ENCODE data around the gene FZR1. TPM values are rescaled to one million over a fixed set of nuclear protein-coding genes. Genes with fewer than 3 reads are reported as not detected.

The FZR1 gene
- total and polyA plus RNA-seq, 7 donors: 12.8 to 25.8 (median 24.3) TPM

DNA sequence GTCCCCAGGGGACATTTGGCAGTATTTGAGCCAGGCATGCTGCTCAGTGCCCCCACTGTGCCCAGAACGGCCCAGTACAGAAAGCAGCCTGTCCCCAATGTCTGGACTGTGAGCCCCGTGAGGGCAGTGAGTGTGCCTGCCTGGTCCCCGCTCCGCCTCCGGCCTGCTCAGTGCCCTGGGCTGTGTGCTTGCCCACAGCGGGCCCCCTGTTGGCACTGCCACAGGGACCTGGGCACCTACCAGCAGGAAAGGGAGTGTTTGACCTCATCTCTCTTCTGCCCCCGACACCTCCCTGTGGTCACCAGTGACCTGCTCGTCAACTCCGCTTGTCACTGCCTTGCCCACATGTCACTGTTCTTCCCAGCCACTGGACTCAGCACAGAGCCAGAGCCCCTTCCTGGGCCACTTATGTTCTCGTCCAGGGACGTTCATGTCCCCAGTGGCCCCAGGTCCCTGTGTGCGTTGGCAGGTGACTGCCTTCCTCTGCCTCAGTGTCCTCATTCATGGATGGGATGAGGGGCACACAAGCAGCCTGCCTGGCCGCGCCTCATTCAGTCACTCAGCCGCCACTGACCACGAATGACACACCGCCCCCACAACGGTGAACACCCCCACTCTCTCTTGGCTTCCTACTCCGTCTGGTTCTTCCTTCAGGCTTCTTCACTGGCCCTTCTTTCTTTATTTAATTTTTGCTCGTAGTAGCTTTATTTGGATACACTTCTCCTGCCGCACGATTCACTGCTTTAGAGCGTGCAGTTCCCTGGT lies 2.8 kb downstream of the FZR1 start:
- Histone ChIP-seq H3K27me3 (ENCODE audit: insufficient read depth in 3 of 3, low read length in 2 of 3) (no peaks in the 10 kb centered on the region), H3K9me3 (no peaks in the 10 kb centered on the region), H3K27ac (no peak overlapping the region), H3K4me1 (peaks cover 21% of the 10 kb centered on the region), H3K36me3 (ENCODE audit: insufficient read depth in 1 of 2, low read depth in 1 of 2) (peaks cover 0 to 17% of the 10 kb centered on the region in 2 donors), H3K4me3 (no peak overlapping the region)
- TF ChIP-seq, protein P1, sequence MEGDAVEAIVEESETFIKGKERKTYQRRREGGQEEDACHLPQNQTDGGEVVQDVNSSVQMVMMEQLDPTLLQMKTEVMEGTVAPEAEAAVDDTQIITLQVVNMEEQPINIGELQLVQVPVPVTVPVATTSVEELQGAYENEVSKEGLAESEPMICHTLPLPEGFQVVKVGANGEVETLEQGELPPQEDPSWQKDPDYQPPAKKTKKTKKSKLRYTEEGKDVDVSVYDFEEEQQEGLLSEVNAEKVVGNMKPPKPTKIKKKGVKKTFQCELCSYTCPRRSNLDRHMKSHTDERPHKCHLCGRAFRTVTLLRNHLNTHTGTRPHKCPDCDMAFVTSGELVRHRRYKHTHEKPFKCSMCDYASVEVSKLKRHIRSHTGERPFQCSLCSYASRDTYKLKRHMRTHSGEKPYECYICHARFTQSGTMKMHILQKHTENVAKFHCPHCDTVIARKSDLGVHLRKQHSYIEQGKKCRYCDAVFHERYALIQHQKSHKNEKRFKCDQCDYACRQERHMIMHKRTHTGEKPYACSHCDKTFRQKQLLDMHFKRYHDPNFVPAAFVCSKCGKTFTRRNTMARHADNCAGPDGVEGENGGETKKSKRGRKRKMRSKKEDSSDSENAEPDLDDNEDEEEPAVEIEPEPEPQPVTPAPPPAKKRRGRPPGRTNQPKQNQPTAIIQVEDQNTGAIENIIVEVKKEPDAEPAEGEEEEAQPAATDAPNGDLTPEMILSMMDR (IDR thresholded peaks at IDR 0.05): no peak
- 85% methylated on average over 20 to 23 of the region's 23 CpGs for WGBS, 3 donors
- DNase-seq: no peak
- intact Hi-C loops (cut with DNase I): no loop called here
- ATAC-seq: no peak

DNA sequence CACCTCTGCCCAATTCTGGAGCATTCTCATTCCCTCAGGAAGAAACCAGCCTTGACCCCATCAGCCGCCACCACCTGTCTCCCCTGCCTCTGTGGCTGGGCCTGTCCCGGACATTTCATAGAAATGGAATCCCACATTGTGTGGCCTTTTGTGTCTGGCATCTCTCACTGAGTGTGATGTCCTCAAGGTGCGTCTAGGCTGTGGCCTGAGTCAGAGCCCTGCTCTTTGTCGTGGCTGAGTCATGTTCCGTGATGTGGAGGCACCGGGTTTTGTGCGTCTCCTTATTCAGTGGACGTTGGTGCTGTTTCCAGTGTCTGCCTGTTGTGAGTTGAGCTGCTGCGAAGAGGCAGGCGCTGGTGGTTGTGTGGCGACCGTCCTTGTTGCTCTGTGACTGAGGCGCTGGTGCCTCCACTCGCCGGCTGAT lies 3.5 kb downstream of the FZR1 start:
- TF ChIP-seq, protein P1 (IDR thresholded peaks at IDR 0.05): no peak
- H3K36me3 ChIP-seq (ENCODE audit: insufficient read depth in 1 of 2, low read depth in 1 of 2): peaks cover 0 to 17% of the 10 kb centered on the region in 2 donors
- ATAC-seq: no peak
- H3K4me3 ChIP-seq: no peak overlapping the region
- H3K27ac ChIP-seq: no peak overlapping the region
- intact Hi-C loops (cut with DNase I): no loop called here
- H3K27me3 ChIP-seq (ENCODE audit: insufficient read depth in 3 of 3, low read length in 2 of 3): no peaks in the 10 kb centered on the region
- H3K9me3 ChIP-seq: no peaks in the 10 kb centered on the region
- peaks cover 21% of the 10 kb centered on the region for H3K4me1 ChIP-seq
- DNase-seq: no peak
- WGBS, 3 donors: 86 to 91% (median 88%) methylated on average over 15 of the region's 15 CpGs

DNA sequence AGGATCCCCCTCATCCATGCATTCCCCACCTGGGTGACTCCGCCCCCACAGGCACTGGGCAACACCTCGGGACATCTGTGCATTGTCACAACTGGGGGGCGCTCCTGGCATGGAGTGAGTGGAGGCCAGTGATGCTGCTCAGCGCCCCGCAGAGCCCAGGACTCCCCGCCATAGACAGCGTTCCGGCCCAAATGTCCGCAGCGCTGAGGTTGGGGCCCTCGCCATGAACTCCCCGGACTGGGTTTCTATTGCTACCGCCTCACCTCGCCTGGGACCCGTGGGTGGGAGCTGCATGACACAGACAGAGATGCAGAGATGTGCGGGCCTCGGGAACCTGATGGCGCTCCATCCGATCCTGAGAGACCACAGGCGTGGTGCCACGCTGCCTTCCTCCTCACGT lies 4.6 kb downstream of the FZR1 start:
- Histone ChIP-seq H3K9me3 (no peaks in the 10 kb centered on the region), H3K4me3 (no peak overlapping the region), H3K27me3 (ENCODE audit: insufficient read depth in 3 of 3, low read length in 2 of 3) (no peaks in the 10 kb centered on the region), H3K27ac (no peak overlapping the region), H3K36me3 (ENCODE audit: insufficient read depth in 1 of 2, low read depth in 1 of 2) (peaks cover 0 to 17% of the 10 kb centered on the region in 2 donors), H3K4me1 (peaks cover 14% of the 10 kb centered on the region)
- intact Hi-C loops (cut with DNase I): no loop called here
- ATAC-seq (no peak), DNase-seq (no peak)
- TF ChIP-seq, protein P1 (IDR thresholded peaks at IDR 0.05): no peak
- 86 to 89% (median 88%) methylated on average over 20 to 22 of the region's 22 CpGs for WGBS, 3 donors

DNA sequence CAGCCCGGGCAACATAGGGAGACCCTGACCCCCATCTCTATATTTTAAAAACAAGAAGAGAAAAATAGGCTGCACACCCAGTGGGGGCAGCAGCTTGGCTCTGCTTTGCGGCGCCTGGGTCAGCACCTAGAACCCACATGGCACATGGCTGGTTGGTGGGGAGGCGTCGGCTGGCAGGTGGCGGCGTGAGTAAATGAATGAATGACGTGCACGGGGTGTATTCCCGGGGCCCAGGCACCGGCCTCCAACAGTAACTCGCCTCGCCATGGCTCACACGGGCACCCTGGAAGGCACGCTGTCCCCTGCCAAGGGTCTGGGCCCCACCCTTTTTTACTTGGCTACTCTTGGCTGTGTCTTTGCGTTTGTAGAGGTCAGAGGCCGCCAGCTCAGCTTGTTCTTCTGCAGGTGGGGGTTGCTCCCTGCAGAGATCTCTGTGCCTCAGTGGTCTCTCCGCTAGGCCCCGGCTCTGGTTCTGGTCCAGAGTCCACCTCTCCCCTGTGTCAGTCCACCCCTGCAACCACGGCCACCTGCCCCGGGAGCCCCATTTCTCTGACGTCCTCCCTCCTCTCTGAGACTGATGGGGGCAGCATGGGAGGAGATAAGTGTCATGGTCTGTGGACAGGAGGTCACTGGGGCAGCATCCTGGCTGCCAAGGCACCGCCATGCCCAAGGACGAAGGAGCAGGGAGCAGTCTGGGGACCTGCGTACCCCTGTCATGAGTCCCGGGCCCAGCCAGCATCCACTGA lies 5.6 kb downstream of the FZR1 start:
- intact Hi-C loops (cut with DNase I): no loop called here
- H3K9me3 ChIP-seq: no peaks in the 10 kb centered on the region
- DNase-seq: no peak
- H3K36me3 ChIP-seq (ENCODE audit: insufficient read depth in 1 of 2, low read depth in 1 of 2): peaks cover 0 to 17% of the 10 kb centered on the region in 2 donors
- no peak overlapping the region for H3K4me3 ChIP-seq
- no peak overlapping the region for H3K27ac ChIP-seq
- ATAC-seq: no peak
- 66 to 72% (median 69%) methylated on average over 26 of the region's 26 CpGs for WGBS, 3 donors
- H3K4me1 ChIP-seq: peaks cover 22% of the 10 kb centered on the region
- H3K27me3 ChIP-seq (ENCODE audit: insufficient read depth in 3 of 3, low read length in 2 of 3): no peaks in the 10 kb centered on the region
- TF ChIP-seq, protein P1 (IDR thresholded peaks at IDR 0.05): no peak
